Measurements from ENCODE around the gene SLCO2A1.

The SLCO2A1 gene

GRCh38 chr3:133997871-133998635, 31.7 kb downstream of the SLCO2A1 start:
- DNase-seq: no peak

GRCh38 chr3:133996996-133997395, 32.7 kb downstream of the SLCO2A1 start:
- DNase-seq: no peak

- DNase-seq: no peak
Observed at GRCh38 chr3:133996251-133996661, 33.5 kb downstream of the SLCO2A1 start.

GRCh38 chr3:133995264-133995663, 34.5 kb downstream of the SLCO2A1 start:
- no peak for DNase-seq

GRCh38 chr3:133994166-133994890, 35.4 kb downstream of the SLCO2A1 start:
- DNase-seq: no peak

GRCh38 chr3:133992951-133993620, 36.6 kb downstream of the SLCO2A1 start:
- DNase-seq: no peak

- DNase-seq: no peak
Observed at GRCh38 chr3:133992381-133992780, 37.3 kb downstream of the SLCO2A1 start.

- DNase-seq: no peak
Observed at GRCh38 chr3:133991637-133992036, 38.1 kb downstream of the SLCO2A1 start.

GRCh38 chr3:133991209-133991608, 38.5 kb downstream of the SLCO2A1 start:
- DNase-seq: no peak

GRCh38 chr3:133989936-133990702, 39.6 kb downstream of the SLCO2A1 start:
- no peak for DNase-seq

- DNase-seq: no peak
Observed at GRCh38 chr3:133988631-133989161, 41.0 kb downstream of the SLCO2A1 start.

- DNase-seq: no peak
Observed at GRCh38 chr3:133987948-133988484, 41.7 kb downstream of the SLCO2A1 start.

- no peak for DNase-seq
Observed at GRCh38 chr3:133987136-133987535, 42.6 kb downstream of the SLCO2A1 start.

GRCh38 chr3:133986311-133986710, 43.4 kb downstream of the SLCO2A1 start:
- no peak for DNase-seq

GRCh38 chr3:133984975-133985374, 44.8 kb downstream of the SLCO2A1 start:
- DNase-seq: no peak

- no peak for DNase-seq
Observed at GRCh38 chr3:133983576-133984560, 45.9 kb downstream of the SLCO2A1 start.

- no peak for DNase-seq
Observed at GRCh38 chr3:133983126-133983525, 46.6 kb downstream of the SLCO2A1 start.

- DNase-seq: no peak
Observed at GRCh38 chr3:133980550-133980949, 49.2 kb downstream of the SLCO2A1 start.

- DNase-seq: no peak
Observed at GRCh38 chr3:133980035-133980434, 49.7 kb downstream of the SLCO2A1 start.

- DNase-seq: no peak
Observed at GRCh38 chr3:133979553-133979952, 50.2 kb downstream of the SLCO2A1 start.

GRCh38 chr3:133977568-133977967, 52.2 kb downstream of the SLCO2A1 start:
- no peak for DNase-seq
